ENCODE measurements around the gene PYGB. TPM values are rescaled to one million over a fixed set of nuclear protein-coding genes. Genes with fewer than 3 reads are reported as not detected.

PYGB gene
- total RNA-seq, 4 donors from 2014 or later, result 83.2 to 141 (median 94.6) TPM

- DNase-seq, result peak; percentile 0 to 2
Observed at GRCh38 chr20:25286917-25287316, 39.0 kb downstream of the PYGB start.

GRCh38 chr20:25287631-25288290, 39.9 kb downstream of the PYGB start:
- Histone ChIP-seq H3K4me1 (no peaks in the 10 kb centered on the region), H3K36me3 (peaks cover 50 to 64% of the 10 kb centered on the region in 2 donors), H3K9me3 (no peaks in the 10 kb centered on the region), H3K4me3 (replicated peaks in 1 of 3) (no peak overlapping the region), H3K27ac (no peak overlapping the region), H3K27me3 (no peaks in the 10 kb centered on the region)
- WGBS, 2 donors, result 94 to 98% methylated on average over 11 to 12 of the region's 16 CpGs
- peak; percentile 0 to 1 for DNase-seq
- TF ChIP-seq CTCF (IDR thresholded peaks at IDR 0.05), result no peak
- no peak for TF ChIP-seq POLR2A (IDR thresholded peaks at IDR 0.05)
- intact Hi-C loops (cut with DNase I), result no loop called here

More at GRCh38 chr20:25286917-25287316, 39.0 kb downstream of the PYGB start:
- intact Hi-C loops (cut with DNase I), result no loop called here
- no peak overlapping the region for H3K27ac ChIP-seq
- H3K36me3 ChIP-seq, result peaks cover 53 to 68% of the 10 kb centered on the region in 2 donors
- WGBS, 2 donors, result 93 to 95% methylated on average over 9 to 12 of the region's 12 CpGs
- H3K4me3 ChIP-seq (replicated peaks in 1 of 3), result no peak overlapping the region
- H3K9me3 ChIP-seq, result no peaks in the 10 kb centered on the region
- TF ChIP-seq POLR2A (IDR thresholded peaks at IDR 0.05) (no peak), CTCF (IDR thresholded peaks at IDR 0.05) (no peak)
- H3K4me1 ChIP-seq, result no peaks in the 10 kb centered on the region
- no peaks in the 10 kb centered on the region for H3K27me3 ChIP-seq

- H3K27me3 ChIP-seq, result no peaks in the 10 kb centered on the region
- TF ChIP-seq POLR2A (IDR thresholded peaks at IDR 0.05), result no peak
- no peak for TF ChIP-seq CTCF (IDR thresholded peaks at IDR 0.05)
- H3K4me1 ChIP-seq, result no peaks in the 10 kb centered on the region
- H3K9me3 ChIP-seq, result no peaks in the 10 kb centered on the region
- H3K36me3 ChIP-seq, result peaks cover 49 to 57% of the 10 kb centered on the region in 2 donors
- peak in 1 of 2 donors; percentile 2 for DNase-seq
- intact Hi-C loops (cut with DNase I), result no loop called here
- no peak overlapping the region for H3K27ac ChIP-seq
- no peak overlapping the region for H3K4me3 ChIP-seq (replicated peaks in 1 of 3)
- WGBS, 2 donors, result 89 to 92% methylated on average over 11 to 12 of the region's 22 CpGs
Observed at GRCh38 chr20:25288291-25289181, 40.7 kb downstream of the PYGB start.

- WGBS, 2 donors, result 92 to 93% methylated on average over 23 to 24 of the region's 24 CpGs
- no peak overlapping the region for H3K27ac ChIP-seq
- H3K9me3 ChIP-seq, result no peaks in the 10 kb centered on the region
- no peak overlapping the region for H3K4me3 ChIP-seq (replicated peaks in 1 of 3)
- intact Hi-C loops (cut with DNase I), result loop anchor here (10.0 kb wide), 1 partner anchor 55 kb away; no protein-coding TSS in a partner anchor
- no peak for DNase-seq
- H3K36me3 ChIP-seq, result peaks cover 34 to 42% of the 10 kb centered on the region in 2 donors
- no peaks in the 10 kb centered on the region for H3K27me3 ChIP-seq
- peaks cover 0 to 7% of the 10 kb centered on the region in 2 donors for H3K4me1 ChIP-seq
- TF ChIP-seq POLR2A (IDR thresholded peaks at IDR 0.05) (no peak), CTCF (IDR thresholded peaks at IDR 0.05) (no peak)
Observed at GRCh38 chr20:25289886-25290597, 42.2 kb downstream of the PYGB start.

All from thyroid gland (tissue), 4 donors.